ENCODE measurements around the gene VSIG2. TPM values are rescaled to one million over a fixed set of nuclear protein-coding genes. Genes with fewer than 3 reads are reported as not detected.

VSIG2 gene
- total and polyA plus RNA-seq, 10 of the 15 experiments (the other 5 are each of a cell fraction or from before 2014, with no cell fraction given), result 0.13 to 0.31 (median 0.15) TPM; not detected in 5

DNA sequence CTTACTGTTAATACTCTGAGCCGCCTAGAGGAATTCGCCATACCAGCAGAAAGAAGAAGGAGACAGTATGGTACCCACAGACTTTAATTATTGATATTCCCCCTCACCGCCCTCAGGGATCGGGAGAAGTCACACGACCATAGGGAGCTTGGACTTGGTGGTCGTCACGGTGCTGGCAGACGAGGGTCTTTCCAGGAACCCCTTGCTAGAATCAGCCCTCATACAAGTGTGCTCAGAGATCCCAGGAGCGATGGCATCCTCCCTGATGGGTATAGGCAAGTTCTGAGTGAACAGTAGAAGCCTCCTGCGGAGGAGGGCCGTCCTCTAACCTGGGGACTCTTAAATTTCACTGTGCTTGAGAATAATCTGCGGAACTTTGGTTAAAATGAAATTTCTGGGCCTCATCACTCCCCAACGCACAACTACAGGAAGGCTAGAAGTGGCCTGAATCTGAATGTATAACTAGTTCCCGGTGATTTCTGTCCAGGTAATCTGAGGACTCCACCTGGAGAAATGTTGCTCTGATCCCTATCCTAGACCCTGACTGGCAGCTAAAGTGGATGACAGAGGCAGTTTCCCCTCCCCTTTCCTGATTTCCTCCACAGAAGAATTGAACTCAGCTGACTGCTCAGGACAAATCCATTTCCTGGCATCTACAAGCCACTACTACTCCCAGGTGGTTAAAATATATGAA, 4.5 kb downstream of the VSIG2 start (continued):
- TF ChIP-seq, protein P1, sequence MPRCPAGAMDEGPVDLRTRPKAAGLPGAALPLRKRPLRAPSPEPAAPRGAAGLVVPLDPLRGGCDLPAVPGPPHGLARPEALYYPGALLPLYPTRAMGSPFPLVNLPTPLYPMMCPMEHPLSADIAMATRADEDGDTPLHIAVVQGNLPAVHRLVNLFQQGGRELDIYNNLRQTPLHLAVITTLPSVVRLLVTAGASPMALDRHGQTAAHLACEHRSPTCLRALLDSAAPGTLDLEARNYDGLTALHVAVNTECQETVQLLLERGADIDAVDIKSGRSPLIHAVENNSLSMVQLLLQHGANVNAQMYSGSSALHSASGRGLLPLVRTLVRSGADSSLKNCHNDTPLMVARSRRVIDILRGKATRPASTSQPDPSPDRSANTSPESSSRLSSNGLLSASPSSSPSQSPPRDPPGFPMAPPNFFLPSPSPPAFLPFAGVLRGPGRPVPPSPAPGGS (IDR thresholded peaks at IDR 0.05; ENCODE audit: borderline replicate concordance, insufficient read depth, low read depth, low read length, poor library complexity, severe bottlenecking), result no peak
- no peak for TF ChIP-seq SIX5 (IDR thresholded peaks at IDR 0.05; ENCODE audit: low read depth, low read length, severe bottlenecking)
- no peak for TF ChIP-seq RB1 (IDR thresholded peaks at IDR 0.05; ENCODE audit: borderline replicate concordance)
- TF ChIP-seq, protein P2, sequence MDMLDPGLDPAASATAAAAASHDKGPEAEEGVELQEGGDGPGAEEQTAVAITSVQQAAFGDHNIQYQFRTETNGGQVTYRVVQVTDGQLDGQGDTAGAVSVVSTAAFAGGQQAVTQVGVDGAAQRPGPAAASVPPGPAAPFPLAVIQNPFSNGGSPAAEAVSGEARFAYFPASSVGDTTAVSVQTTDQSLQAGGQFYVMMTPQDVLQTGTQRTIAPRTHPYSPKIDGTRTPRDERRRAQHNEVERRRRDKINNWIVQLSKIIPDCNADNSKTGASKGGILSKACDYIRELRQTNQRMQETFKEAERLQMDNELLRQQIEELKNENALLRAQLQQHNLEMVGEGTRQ (IDR thresholded peaks at IDR 0.05; ENCODE audit: borderline replicate concordance, low read depth, low read length), result no peak
- TF ChIP-seq NRF1 (conservative IDR thresholded peaks at IDR 0.05; ENCODE audit: low read depth, low read length), result no peak
- no peak for TF ChIP-seq ZNF207 (IDR thresholded peaks at IDR 0.05; ENCODE audit: borderline replicate concordance)
- TF ChIP-seq JUND (IDR thresholded peaks at IDR 0.05; ENCODE audit: low read depth, low read length), result no peak
- TF ChIP-seq MYB (IDR thresholded peaks at IDR 0.05; ENCODE audit: borderline replicate concordance, low read depth, low read length), result no peak
- no peak for TF ChIP-seq NR2C1 (IDR thresholded peaks at IDR 0.05)
- TF ChIP-seq SP1 (IDR thresholded peaks at IDR 0.05; ENCODE audit: low read depth, low read length), result no peak
- TF ChIP-seq PAX5 (IDR thresholded peaks at IDR 0.05; ENCODE audit: borderline replicate concordance, low read depth, low read length), result no peak
- no peak for TF ChIP-seq ZNF24 (IDR thresholded peaks at IDR 0.05)
- TF ChIP-seq, protein P3, sequence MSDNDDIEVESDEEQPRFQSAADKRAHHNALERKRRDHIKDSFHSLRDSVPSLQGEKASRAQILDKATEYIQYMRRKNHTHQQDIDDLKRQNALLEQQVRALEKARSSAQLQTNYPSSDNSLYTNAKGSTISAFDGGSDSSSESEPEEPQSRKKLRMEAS (IDR thresholded peaks at IDR 0.05; ENCODE audit: low read depth, low read length), result no peak
- no peak for TF ChIP-seq ZNF274 (IDR thresholded peaks at IDR 0.05; ENCODE audit: insufficient read depth, insufficient read length)
